ENCODE results near the gene NEK10. TPM values are rescaled to one million over a fixed set of nuclear protein-coding genes. Genes with fewer than 3 reads are reported as not detected.

NEK10 gene
- total RNA-seq, 1 experiment from 2014 or later: 5.7 TPM

DNA sequence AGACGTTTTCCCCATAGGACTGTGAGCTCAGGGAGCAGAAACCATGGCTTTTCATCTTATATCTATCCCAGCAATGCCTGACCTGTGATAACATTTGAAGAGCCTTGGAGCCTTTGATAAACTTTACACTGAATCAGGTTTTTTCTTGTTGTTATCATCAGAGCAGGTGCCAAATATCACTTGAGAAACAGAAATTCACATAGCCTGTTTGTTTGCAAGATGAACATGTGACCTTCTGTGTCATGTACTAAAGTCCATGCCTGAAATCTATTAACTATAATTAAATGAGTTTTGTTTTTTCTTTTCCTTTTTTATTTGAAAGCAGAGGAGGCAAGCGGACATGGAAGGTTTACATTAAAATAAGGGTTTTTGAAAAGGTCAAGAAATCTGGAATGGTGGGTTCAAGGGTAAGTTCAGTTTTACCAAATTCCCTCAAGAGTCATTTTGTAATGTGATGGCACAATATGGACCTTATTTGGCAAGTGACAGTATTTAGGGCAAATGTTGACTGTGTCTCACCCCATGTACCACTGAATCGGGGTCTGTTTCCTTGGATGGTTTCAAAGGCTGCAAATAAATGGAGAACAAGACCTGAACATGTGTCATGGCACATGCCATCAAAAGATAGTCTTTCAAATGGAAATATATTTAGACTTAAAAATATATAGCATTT, 90.7 kb downstream of the NEK10 start:
- Histone ChIP-seq H3K4me3 (ENCODE audit: low read depth in 2 of 2, low read length in 2 of 2) (no peak overlapping the region), H3K4me1 (ENCODE audit: control insufficient read depth, insufficient read depth, low read length) (no peaks in the 10 kb centered on the region), H3K9me3 (ENCODE audit: control insufficient read depth, insufficient read depth, low read depth, low read length) (no peaks in the 10 kb centered on the region), H3K27ac (ENCODE audit: low read length) (no peak overlapping the region), H3K36me3 (ENCODE audit: control insufficient read depth, insufficient read depth, low read length) (no peaks in the 10 kb centered on the region), H3K27me3 (ENCODE audit: control insufficient read depth, insufficient read depth, low read length) (no peaks in the 10 kb centered on the region)
- ChIA-PET POLR2A (no interaction called here), CTCF (no interaction called here)
- intact Hi-C loops (cut with micrococcal nuclease; ENCODE audit: unreplicated experiment) (no loop called here), in situ Hi-C loops (cut with HindIII; ENCODE audit: low pct_unique_long_range_greater_than_20kb, low sequenced_read_pairs) (no loop called here)
- no peak for DNase-seq (ENCODE audit: low read depth, low spot score)
- no peak for ATAC-seq
- no TSS peak for BruUV-seq (replicated peaks)
- no peak for TF ChIP-seq REST (IDR thresholded peaks at IDR 0.05; ENCODE audit: insufficient read depth in 1 of 2, low read depth in 2 of 2, low read length in 1 of 2)
- no peak for TF ChIP-seq SIN3A (IDR thresholded peaks at IDR 0.05; ENCODE audit: borderline replicate concordance, insufficient read depth, low read depth, low read length)
- no peak for TF ChIP-seq CTCF (IDR thresholded peaks at IDR 0.05)
- TF ChIP-seq TCF7L2 (IDR thresholded peaks at IDR 0.05; ENCODE audit: low read depth, low read length): no peak
- TF ChIP-seq POLR2AphosphoS5 (IDR thresholded peaks at IDR 0.05; ENCODE audit: low read depth, low read length): no peak

- in situ Hi-C loops (cut with HindIII; ENCODE audit: low pct_unique_long_range_greater_than_20kb, low sequenced_read_pairs): no loop called here
- H3K36me3 ChIP-seq (ENCODE audit: control insufficient read depth, insufficient read depth, low read length): no peaks in the 10 kb centered on the region
- ChIA-PET CTCF (no interaction called here), POLR2A (no interaction called here)
- no peaks in the 10 kb centered on the region for H3K9me3 ChIP-seq (ENCODE audit: control insufficient read depth, insufficient read depth, low read depth, low read length)
- no peaks in the 10 kb centered on the region for H3K4me1 ChIP-seq (ENCODE audit: control insufficient read depth, insufficient read depth, low read length)
- no peak overlapping the region for H3K27ac ChIP-seq (ENCODE audit: low read length)
- H3K4me3 ChIP-seq (ENCODE audit: low read depth in 2 of 2, low read length in 2 of 2): no peak overlapping the region
- H3K27me3 ChIP-seq (ENCODE audit: control insufficient read depth, insufficient read depth, low read length): no peaks in the 10 kb centered on the region
- no peak for TF ChIP-seq CTCF (IDR thresholded peaks at IDR 0.05)
- TF ChIP-seq SIN3A (IDR thresholded peaks at IDR 0.05; ENCODE audit: borderline replicate concordance, insufficient read depth, low read depth, low read length): no peak
- ATAC-seq (no peak), DNase-seq (ENCODE audit: low read depth, low spot score) (no peak)
- no TSS peak for BruUV-seq (replicated peaks)
- intact Hi-C loops (cut with micrococcal nuclease; ENCODE audit: unreplicated experiment): no loop called here
Measured at GRCh38 chr3:27275441-27275990, 93.7 kb downstream of the NEK10 start.

Measured in Panc1 (cell line).